Measurements from ENCODE around the gene CYP1B1.
A peak's percentile ranks its signal among the peaks of the same experiment; 100 is the strongest.
"Not testable (repeated sequence)": the region's sequence is repeated elsewhere in the genome, so short reads cannot be mapped to it uniquely, and the experiment has no call there.

The CYP1B1 gene

GRCh38 chr2:38075507-38076151 lies at the start of gene CYP1B1:
CYP1B1 (minus strand) TSS chr2:38076151; CDS start chr2:38075388, 763 bp downstream.
- DNase-seq (ENCODE audit: low read depth), result no peak

GRCh38 chr2:38125007-38125406 lies 49.1 kb upstream of the CYP1B1 start:
- no peak for DNase-seq (ENCODE audit: low read depth)

GRCh38 chr2:38123911-38124310 lies 48.0 kb upstream of the CYP1B1 start:
- no peak for DNase-seq (ENCODE audit: low read depth)

GRCh38 chr2:38122344-38122743 lies 46.4 kb upstream of the CYP1B1 start:
- DNase-seq (ENCODE audit: low read depth), result no peak

- DNase-seq (ENCODE audit: low read depth), result no peak
Observed at GRCh38 chr2:38121481-38121880, 45.5 kb upstream of the CYP1B1 start.

GRCh38 chr2:38120829-38121228 lies 44.9 kb upstream of the CYP1B1 start:
- no peak for DNase-seq (ENCODE audit: low read depth)

- no peak for DNase-seq (ENCODE audit: low read depth)
Observed at GRCh38 chr2:38120264-38120592, 44.3 kb upstream of the CYP1B1 start.

GRCh38 chr2:38116762-38117161 lies 40.8 kb upstream of the CYP1B1 start:
- no peak for DNase-seq (ENCODE audit: low read depth)

- peak; percentile 66 for DNase-seq (ENCODE audit: low read depth)
Observed at GRCh38 chr2:38115216-38116032, 39.5 kb upstream of the CYP1B1 start.

- no peak for DNase-seq (ENCODE audit: low read depth)
Observed at GRCh38 chr2:38113981-38114708, 38.2 kb upstream of the CYP1B1 start.

GRCh38 chr2:38113051-38113450 lies 37.1 kb upstream of the CYP1B1 start:
- DNase-seq (ENCODE audit: low read depth), result no peak

GRCh38 chr2:38111350-38111749 lies 35.4 kb upstream of the CYP1B1 start:
- not testable (repeated sequence) for DNase-seq (ENCODE audit: low read depth)

GRCh38 chr2:38109732-38110181 lies 33.8 kb upstream of the CYP1B1 start:
- no peak for DNase-seq (ENCODE audit: low read depth)

GRCh38 chr2:38108907-38109731 lies 33.2 kb upstream of the CYP1B1 start:
- DNase-seq (ENCODE audit: low read depth), result no peak

- DNase-seq (ENCODE audit: low read depth), result no peak
Observed at GRCh38 chr2:38107738-38108410, 31.9 kb upstream of the CYP1B1 start.

- DNase-seq (ENCODE audit: low read depth), result no peak
Observed at GRCh38 chr2:38106405-38107094, 30.6 kb upstream of the CYP1B1 start.

GRCh38 chr2:38105922-38106321 lies 30.0 kb upstream of the CYP1B1 start:
- no peak for DNase-seq (ENCODE audit: low read depth)

GRCh38 chr2:38104598-38104997 lies 28.6 kb upstream of the CYP1B1 start:
- no peak for DNase-seq (ENCODE audit: low read depth)

GRCh38 chr2:38100328-38100727 lies 24.4 kb upstream of the CYP1B1 start:
- DNase-seq (ENCODE audit: low read depth), result no peak

- DNase-seq (ENCODE audit: low read depth), result no peak
Observed at GRCh38 chr2:38099099-38100028, 23.4 kb upstream of the CYP1B1 start.

Measured in activated T-cell treated with anti-CD3 and anti-CD28 coated beads for 24 hours (primary cell).